GM21786 (cell line): ENCODE results near the gene HSF2.
A peak's percentile ranks its signal among the peaks of the same experiment; 100 is the strongest.

Source experiments
- ATAC-seq: cut with Tn5 transposase; IDR thresholded peaks from one replicate; pipeline ENCODE4 v1.9.1; 2021; ENCODE audit not compliant: unreplicated experiment

Gene HSF2, protein sequence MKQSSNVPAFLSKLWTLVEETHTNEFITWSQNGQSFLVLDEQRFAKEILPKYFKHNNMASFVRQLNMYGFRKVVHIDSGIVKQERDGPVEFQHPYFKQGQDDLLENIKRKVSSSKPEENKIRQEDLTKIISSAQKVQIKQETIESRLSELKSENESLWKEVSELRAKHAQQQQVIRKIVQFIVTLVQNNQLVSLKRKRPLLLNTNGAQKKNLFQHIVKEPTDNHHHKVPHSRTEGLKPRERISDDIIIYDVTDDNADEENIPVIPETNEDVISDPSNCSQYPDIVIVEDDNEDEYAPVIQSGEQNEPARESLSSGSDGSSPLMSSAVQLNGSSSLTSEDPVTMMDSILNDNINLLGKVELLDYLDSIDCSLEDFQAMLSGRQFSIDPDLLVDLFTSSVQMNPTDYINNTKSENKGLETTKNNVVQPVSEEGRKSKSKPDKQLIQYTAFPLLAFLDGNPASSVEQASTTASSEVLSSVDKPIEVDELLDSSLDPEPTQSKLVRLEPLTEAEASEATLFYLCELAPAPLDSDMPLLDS

DNA sequence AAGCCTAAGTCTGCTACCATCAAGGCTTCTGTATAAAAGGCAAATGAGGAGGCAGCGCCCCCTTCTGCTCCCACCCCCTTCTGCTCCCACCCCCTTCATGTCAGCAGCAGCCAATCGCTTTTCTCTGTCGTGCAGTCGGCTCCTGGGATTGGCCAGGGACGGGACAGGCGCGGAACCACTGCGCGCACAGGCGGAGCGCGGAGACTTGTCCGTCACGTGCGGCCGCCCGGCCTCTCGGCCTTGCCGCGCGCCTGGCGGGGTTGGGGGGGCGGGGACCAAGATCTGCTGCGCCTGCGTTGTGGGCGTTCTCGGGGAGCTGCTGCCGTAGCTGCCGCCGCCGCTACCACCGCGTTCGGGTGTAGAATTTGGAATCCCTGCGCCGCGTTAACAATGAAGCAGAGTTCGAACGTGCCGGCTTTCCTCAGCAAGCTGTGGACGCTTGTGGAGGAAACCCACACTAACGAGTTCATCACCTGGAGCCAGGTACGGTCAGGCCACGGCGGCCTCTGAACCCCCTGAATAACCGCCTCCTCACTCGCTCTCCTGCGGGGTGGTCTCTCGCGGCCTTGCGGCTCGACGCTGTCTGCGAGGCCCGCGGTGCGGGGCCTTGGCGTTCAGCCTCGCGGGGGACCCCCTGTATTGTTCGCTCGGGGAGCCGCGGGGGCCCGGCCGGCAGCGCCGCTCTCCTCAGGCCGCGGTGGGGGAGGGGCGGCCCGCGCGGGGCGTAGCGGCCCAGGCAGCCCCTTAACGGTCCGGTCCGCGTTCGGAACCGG lies at the start of gene HSF2:
HSF2 (plus strand) TSS at position 305 of the 773 bp plus-strand sequence; CDS start at position 391, 86 bp downstream.
- ATAC-seq: peak; percentile 98

DNA sequence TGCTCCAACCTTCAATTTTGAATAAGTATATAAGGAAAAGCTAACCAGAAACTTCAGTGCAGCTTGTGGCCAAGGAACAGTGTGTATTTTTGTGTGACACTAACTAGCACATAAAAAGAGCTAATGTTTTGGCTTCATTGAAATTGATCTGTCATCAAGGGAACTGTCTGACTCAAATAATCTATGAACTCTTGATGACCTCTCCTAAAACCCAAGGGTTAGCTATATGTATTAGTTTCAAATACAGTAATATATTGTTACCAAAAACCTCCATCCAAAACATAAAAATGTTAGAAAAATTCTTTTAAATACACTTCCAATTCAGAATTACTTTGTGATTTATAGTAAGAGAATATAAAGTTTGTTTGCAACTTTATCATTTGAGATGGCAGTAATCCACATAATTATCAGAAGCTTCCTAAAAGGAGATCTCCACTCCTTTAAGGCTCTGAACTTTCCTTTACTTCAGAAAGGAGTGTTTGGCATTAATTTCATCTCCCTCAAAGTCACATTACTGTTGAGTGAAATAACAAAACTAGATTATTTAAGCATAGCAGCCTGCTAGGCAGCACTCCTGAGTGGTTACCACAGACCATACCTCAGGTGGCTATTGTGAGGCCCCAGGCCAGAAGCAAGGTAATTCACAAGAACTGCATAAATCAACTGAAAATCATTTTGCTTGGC lies 46.3 kb upstream of the HSF2 start:
- ATAC-seq: no peak

DNA sequence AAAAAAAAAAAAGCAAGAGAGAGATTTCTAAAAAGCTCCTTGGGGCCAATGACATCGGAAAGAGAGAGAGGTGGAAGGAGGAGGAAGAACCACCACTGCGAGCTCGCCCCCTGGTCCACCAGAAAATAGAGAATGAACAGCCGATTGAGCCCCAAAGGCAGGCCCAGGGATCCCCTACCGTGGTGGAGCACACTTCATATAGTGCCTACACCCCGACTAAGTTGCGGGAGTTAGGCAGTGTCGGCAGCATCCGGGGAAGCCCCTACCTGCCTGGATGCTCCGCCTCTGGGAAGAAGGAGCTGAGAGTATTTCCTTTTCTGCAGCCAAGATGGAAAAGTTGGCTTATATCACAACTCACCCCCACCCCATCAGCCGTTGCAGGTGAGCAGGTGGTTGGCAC lies 38.6 kb upstream of the HSF2 start:
- ATAC-seq: no peak

DNA sequence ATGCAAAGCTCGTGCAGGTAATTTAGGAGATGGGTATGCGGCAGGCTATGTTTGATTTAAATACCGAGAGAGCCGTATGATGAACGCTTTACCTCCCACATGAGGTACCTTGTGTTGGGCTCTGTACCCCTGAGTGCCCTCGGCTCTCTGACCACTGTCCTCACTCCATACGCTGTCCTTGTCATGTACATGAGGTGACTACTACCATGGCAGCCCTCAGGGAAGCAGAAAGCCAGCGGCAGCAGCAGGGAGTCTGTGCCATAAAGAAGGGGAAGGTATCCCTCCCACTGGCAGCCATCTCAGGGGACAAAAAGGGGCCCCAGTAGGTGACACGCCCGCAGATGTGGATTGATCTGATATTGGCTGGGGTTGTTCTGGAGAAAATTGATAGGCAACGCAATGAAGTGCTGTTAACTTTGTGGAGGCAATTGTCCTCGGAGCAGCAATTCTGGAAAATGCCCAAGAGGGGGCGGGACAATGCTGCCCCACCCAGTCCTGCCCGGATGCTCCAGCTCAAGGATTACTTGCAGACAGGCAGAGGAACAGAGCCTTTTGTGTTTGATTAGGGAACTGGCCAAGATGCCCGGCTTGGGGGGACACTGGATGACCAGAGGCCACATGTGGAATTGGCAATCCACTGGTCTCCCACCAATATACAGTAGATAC lies 38.0 kb upstream of the HSF2 start:
- ATAC-seq: no peak

DNA sequence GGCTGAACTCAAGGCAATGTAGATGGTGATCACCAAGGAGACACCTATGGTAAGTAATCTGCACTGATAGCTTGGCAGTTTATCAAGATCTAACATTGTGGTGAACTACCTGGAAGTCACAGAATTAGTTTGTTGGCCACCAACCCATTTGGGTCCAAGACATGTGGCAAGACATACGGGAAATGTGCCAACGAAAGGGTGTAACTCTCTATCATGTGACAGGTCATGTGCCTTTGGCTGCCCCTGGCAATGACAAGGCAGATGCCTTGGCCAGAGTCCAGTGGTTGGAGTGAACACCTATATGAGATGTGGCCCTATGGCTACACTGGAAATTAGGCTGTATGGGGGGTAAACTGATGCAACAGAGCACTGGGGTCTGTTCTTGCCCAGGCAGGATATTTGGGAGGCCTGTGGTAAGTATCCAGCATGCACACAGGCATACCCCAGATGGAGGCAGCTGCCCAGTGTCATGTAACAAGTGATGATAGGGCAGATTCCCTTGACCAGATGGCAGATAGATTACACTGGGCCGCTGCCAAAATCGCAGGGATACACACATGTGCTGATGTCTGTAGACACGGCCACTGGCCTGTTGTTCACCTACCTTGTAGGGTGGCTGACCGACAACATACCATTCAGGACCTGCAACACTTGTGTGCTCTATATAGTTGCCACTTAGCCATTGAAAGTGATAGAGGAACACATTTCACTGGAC lies 35.5 kb upstream of the HSF2 start:
- no peak for ATAC-seq

DNA sequence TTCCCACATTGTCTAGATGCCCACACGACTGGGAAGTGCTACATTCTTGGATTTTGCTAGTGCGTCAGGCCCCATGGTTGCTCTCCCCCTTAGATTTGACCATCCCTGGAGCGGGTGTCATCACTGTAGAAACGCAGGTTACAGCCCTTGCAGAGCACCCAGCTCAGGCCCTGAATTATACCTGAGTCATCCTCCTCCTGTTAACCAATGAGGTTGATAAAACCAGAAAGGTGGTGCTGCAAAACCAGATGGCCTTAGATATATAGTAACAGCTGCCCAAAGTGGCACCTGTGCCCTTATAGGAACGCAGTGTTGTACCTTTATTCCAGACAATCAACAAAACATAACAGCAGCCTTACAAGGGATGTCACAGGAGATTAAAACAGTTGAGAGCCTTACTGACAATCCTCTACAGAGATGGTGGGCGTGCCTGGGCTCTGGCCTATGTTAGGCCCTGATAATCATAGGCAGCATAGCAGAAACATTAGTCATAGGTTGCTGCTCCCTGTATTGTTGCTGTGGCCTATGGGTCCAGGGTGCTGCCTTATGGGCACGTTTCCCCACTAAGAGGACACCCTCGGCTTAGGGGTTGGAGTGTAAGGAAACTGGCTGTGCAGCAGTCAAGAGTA lies 33.6 kb upstream of the HSF2 start:
- ATAC-seq: no peak

DNA sequence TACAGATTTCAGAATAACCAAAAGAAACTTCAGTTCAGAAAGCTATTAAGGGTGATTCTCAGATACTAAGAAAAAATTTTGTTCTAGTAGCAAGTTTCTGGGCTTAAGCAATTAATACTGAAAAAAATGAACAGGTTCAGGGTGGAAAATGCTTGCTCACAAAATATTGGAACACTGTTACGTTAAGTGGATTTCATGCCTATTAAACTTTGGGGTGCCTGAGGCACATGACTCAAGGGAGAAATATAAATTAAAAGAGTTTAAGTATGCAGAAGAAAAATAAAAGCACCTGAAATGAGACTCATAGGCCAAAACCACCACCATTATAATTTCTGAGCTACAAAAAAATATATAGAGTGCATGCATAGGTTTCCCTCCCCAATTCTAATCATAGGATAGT lies 32.3 kb upstream of the HSF2 start:
- no peak for ATAC-seq

DNA sequence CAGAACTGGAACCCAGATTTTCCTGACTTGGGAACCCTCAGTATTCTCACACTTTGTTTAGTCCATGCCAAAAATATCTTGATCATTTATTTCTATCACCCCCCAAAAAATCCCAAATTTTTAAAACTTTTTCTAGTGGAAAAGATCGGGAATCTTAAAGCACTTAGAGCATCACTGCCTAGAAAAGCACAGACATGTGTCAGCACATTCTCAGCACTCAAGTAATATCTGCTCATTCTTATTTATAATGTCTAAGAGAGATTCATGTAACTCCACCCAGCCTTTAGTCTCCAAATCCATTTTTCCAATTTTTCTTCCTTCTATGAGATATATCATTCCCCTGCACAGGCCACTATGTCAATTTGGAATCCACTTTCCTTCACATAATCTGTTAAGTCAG lies 29.9 kb upstream of the HSF2 start:
- no peak for ATAC-seq

DNA sequence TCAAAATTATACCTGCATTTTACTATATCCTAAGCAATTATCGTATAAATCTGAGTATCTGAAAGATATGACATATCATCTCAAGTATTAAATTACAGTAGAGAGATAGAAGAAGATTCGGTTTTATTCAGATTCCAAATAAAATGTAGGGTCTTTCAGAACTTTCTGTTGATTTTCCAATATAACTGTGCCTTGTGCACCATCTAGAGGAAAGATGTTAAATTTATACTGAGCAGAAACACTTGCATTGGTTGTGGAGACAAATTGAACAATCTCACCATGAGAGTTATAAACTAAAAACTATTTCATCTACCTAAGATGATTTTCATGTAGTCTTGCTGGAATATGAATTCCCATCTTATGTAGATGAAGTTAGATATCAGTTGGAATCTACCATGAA lies 26.8 kb upstream of the HSF2 start:
- ATAC-seq: no peak

DNA sequence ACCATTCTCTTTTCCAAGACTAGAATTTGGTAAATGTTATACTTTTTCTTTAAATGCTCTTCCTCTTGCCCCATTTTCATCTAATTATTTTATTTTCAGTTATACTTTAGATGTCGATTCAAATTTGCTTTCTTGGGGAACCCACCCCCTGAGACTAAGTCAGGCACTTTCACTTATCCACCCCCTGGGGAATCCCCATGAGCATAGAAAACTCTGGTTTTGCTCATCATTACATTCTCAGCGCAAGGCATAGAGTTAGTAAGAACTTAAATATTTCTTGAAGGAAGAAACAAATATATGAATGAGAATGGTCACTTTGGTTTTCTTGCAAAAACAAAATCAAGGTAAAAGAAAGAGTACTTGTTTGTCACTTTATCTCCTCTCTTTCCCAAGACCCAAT lies 25.1 kb upstream of the HSF2 start:
- ATAC-seq: no peak

DNA sequence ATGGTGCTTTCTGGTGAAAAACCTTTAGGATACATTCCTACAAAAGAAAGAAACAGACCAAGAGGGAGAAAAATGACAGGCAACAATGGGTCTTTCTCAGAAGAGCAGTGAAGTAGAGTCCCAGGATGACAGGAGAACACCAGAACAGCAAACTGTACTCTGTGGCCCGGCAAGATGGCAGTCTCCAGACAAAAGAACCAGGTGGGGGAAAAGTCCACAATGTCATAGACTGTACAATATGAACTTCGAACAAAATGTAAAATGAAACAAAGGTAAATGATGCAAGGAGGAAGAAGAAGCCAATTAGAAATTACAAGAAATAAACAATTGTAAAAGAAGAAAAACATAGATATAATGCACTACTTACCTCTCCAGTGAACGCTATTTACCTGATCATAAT lies 23.2 kb upstream of the HSF2 start:
- no peak for ATAC-seq

DNA sequence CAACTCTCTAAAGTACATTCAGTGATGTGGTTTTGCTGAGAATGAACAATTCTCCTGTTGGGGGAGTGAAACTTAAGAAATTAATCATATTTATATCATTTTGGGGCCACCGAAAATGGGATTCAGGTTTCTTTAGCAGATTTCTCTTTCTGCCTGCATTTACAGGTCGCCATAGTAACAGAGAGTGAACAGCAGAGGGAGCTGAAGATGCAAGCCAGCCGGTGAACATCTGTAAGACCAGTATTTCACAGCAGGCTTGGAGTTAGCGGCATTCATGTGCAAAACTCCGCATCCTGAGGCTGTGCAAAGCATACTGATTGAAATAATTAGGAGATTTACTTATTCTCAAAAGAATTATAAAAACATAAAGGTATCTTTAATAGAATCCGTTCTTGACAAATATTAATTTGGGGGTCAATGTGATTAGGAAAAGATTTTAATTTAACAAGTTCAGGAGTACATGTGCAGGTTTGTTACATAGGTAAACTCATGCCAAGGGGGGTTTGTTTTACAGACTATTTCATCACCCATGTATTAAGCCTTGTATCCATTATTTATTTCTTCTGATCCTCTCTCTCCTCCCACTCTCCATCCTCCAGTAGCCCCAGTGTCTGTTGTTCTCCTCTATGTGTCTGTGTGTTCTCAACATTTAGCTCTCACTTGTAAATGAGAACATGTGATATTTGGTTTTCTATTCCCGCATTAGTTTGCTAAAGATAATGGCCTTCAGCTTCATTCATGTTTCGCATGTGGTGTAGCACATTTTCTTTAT lies 17.8 kb upstream of the HSF2 start:
- peak; percentile 100 for ATAC-seq

DNA sequence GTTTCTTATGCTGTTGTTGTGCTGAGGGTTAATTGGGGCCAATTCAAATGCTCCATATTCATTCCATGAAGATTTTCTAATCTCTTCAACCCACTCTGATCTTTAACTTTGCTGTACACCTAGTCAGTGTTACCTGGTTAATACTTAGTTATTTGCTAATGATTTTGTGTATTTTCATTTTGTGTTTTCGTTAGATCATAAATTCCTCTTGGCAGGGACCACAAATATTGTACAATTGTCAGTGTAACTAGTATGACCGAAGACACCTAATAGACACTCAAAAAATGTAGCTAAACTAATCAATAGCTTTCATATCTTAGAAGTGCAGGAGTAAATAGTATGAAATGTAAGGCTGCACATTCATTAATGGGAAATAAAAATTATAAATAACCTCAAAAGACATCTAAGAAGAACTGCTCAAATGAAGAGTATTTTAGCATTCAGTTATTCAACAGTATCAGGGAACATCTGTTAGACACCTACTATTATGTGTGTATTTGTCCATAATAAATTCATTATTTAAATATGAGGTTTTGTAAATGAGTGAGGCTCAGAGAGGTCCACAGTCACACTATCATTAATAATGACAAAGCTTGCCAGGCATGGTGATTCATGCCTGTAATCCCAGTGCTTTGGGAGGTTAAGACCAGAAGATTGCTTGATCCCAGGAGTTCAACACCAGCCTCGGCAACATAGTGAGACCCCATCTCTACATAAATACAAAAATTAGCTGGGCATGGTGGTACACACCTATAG lies 13.4 kb upstream of the HSF2 start:
- no peak for ATAC-seq

DNA sequence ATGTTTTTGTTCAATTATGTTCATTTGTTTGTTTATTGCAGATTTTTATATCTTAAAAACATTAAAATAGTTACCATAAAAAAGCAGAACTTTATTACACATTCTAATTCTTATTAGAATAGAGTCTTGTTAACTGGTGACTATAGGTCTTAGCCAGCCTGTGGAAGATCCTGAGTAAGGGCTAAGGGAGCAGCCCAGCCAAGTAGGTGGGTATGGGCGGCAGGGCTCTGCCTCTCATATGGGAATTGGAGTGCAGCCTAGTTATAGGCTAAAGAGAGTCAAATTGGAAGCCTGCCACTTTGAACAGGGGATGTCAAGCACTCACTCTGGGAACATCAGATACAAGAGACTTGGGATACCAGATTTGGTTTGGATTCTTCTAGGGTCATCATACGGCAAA lies 10.5 kb upstream of the HSF2 start:
- ATAC-seq: no peak

DNA sequence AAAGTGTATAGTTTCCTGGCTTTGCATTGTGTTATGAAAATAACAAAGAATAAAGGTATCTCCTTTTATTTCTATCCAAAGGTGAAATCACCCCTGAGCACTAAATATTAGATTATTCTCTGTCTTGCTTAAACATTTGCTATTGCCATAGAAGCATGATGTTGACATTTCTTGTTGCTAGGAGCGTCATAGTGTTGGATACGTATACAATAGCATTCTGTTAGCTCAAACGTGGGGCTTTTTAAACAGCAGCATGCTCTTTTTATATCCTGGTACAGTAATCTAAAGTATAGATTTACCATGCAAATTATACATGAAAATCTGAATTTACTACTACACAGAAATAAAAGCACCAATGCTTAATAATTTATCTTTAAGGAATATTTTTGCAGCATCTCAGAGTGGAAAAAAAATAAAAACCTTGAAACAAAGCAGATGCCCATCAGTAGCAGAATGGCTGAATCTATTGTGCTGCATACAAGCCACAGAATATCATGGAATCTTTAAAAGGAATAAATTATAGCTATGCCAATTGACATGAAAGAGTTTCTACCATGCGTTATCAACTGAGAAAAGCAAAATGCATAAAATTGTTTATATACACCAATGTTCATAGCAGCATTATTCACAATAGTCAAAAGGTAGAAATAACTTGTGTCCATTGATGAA lies 9.6 kb upstream of the HSF2 start:
- ATAC-seq: no peak

DNA sequence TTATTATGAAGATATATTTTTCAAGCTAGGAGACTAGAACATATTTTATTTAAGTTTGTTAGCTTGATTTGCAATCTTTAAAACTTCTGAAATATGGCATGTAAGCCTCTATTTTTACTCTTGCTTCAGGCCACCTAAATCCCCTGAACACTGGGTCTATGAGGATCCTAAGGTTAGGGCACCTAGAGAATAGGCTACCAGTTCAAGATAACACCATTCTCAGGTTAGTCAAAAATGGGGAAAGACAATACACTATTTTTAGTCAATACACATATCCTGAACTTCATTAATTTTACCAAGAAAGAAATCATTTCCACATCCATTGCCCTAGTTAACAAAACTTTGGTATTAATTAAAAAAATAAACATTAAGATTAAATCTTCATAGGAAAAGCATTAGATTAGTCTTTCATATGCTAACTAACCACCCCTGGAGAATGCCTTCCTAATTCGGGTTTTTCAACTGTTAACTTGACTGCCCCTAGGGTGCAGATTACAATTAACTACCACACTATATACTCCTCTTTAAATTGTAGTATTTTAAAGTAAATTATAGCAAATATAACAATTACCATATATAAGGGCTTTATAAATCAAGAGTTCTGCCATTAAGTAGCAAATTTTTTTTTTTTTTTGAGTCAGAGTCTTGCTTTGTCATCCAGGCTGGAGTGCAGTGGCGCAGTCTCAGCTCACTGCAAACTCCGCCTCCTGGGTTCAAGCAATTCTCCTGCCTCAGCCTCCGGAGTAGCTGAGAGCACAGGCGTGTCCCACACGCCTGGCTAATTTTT lies 6.7 kb upstream of the HSF2 start:
- ATAC-seq: no peak

DNA sequence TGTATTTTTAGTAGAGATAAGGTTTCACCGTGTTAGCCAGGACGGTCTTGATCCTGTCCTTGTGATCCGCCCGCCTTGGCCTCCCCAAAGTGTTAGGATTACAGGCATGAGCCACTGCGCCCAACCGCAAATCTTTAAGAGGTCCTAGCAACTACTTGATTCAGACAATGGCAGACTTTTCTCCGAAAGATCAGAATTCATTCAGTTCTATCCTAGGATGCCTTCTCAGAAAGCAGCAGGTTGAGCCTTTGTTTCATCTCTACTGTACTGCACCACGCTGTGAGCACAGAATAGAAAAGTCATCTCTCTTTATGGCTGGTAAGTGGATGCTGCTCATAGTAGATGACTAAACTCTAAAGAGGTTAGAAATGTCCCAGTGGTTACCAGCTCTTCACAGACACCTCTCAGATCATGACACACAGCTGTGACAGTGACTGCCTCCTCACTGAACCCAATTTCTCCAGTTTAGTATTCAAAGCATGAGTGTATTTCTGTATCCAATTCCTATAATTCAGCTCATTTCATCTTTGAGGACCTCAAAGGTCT lies 6.0 kb upstream of the HSF2 start:
- peak; percentile 45 for ATAC-seq
